Measurements from ENCODE around the gene ALG10.
"Not testable (repeated sequence)": the region's sequence is repeated elsewhere in the genome, so short reads cannot be mapped to it uniquely, and the experiment has no call there.

The ALG10 gene

GRCh38 chr12:34046570-34046969 lies 24.3 kb downstream of the ALG10 start:
- Mint-ChIP-seq H3K4me3 (no peak overlapping the region), H3K36me3 (peaks cover 2% of the 10 kb centered on the region), H3K9me3 (peaks cover 14% of the 10 kb centered on the region), H3K27me3 (no peaks in the 10 kb centered on the region), H3K4me1 (no peaks in the 10 kb centered on the region), H3K27ac (no peak overlapping the region)
- no peak for DNase-seq (ENCODE audit: low spot score in 2 of 2)
- ATAC-seq (ENCODE audit: low read depth): no peak

DNA sequence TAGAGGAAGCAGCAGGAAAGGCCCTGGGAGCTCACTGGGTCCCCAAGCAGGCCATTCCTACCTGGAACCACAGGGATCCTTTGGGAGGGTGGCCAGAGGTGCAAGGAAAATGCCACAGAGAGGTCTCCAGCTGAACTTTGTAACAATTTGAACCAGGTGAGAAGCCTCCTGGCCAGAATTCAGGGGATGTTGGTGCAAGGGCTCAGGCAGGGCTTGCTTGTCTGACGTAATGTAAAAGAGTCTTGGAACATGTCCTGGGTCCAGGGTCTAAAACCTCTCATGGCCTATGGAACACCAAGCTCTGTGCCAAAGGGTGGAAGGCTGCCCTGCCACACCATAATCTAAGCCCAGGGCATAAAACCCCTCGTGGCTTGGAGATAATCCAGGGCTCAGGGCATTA lies 25.6 kb downstream of the ALG10 start:
- not testable (repeated sequence) for H3K27ac Mint-ChIP-seq; H3K4me1 Mint-ChIP-seq; ATAC-seq (ENCODE audit: low read depth); DNase-seq (ENCODE audit: low spot score in 2 of 2); H3K36me3 Mint-ChIP-seq; H3K4me3 Mint-ChIP-seq; H3K27me3 Mint-ChIP-seq
- H3K9me3 Mint-ChIP-seq: peaks cover 17% of the 10 kb centered on the region

GRCh38 chr12:34048714-34049113 lies 26.4 kb downstream of the ALG10 start:
- H3K9me3 Mint-ChIP-seq: peaks cover 17% of the 10 kb centered on the region
- H3K36me3 Mint-ChIP-seq: peaks cover 2% of the 10 kb centered on the region
- no peaks in the 10 kb centered on the region for H3K27me3 Mint-ChIP-seq
- DNase-seq (ENCODE audit: low spot score in 2 of 2) (no peak), ATAC-seq (ENCODE audit: low read depth) (no peak)
- no peaks in the 10 kb centered on the region for H3K4me1 Mint-ChIP-seq
- no peak overlapping the region for H3K27ac Mint-ChIP-seq
- H3K4me3 Mint-ChIP-seq: no peak overlapping the region

GRCh38 chr12:34051486-34051885 lies 29.2 kb downstream of the ALG10 start:
- Mint-ChIP-seq H3K27me3 (peaks cover 2% of the 10 kb centered on the region), H3K36me3 (peaks cover 2% of the 10 kb centered on the region), H3K4me3 (no peak overlapping the region), H3K27ac (no peak overlapping the region), H3K4me1 (no peaks in the 10 kb centered on the region), H3K9me3 (peaks cover 17% of the 10 kb centered on the region)
- no peak for ATAC-seq (ENCODE audit: low read depth)
- DNase-seq (ENCODE audit: low spot score in 2 of 2): no peak

DNA sequence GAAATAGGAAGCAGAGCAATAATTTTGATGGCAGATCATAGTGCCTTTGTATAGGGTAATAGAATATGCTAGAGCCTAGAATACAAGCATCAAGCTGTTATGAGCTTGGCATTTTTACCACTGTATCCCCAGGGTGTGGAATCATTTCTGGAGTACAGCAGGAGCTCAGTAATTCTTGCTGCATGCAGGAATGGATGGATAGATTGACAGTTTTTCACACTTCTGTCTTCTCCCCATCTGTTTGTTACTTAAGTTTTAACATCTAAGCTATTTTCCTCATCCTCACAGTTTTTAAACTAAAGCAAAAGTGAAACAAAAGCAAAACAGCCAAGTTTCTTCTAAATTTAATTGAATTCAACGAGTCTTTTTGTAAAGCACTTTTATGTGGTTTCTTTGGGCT lies 32.6 kb downstream of the ALG10 start:
- no peaks in the 10 kb centered on the region for H3K4me1 Mint-ChIP-seq
- DNase-seq (ENCODE audit: low spot score in 2 of 2) (no peak), ATAC-seq (ENCODE audit: low read depth) (no peak)
- H3K27ac Mint-ChIP-seq: no peak overlapping the region
- H3K36me3 Mint-ChIP-seq: no peaks in the 10 kb centered on the region
- peaks cover 4% of the 10 kb centered on the region for H3K27me3 Mint-ChIP-seq
- H3K4me3 Mint-ChIP-seq: no peak overlapping the region
- peaks cover 11% of the 10 kb centered on the region for H3K9me3 Mint-ChIP-seq
